GM20000 (cell line): ENCODE measurements around the gene LIX1.
A peak's percentile ranks its signal among the peaks of the same experiment; 100 is the strongest.

Source experiments
- DNase-seq: peaks from one replicate; pipeline ENCODE4 v3.0.0; 2012; ENCODE audit warnings: low spot score
- TF ChIP-seq, protein P1 (sequence below): IDR thresholded peaks from 2 replicates; pipeline ENCODE4 v1.5.1; 2012; ENCODE audit warnings: mild to moderate bottlenecking, control low read depth; ENCODE audit errors: extremely low read depth, missing control alignments

The LIX1 gene

DNA sequence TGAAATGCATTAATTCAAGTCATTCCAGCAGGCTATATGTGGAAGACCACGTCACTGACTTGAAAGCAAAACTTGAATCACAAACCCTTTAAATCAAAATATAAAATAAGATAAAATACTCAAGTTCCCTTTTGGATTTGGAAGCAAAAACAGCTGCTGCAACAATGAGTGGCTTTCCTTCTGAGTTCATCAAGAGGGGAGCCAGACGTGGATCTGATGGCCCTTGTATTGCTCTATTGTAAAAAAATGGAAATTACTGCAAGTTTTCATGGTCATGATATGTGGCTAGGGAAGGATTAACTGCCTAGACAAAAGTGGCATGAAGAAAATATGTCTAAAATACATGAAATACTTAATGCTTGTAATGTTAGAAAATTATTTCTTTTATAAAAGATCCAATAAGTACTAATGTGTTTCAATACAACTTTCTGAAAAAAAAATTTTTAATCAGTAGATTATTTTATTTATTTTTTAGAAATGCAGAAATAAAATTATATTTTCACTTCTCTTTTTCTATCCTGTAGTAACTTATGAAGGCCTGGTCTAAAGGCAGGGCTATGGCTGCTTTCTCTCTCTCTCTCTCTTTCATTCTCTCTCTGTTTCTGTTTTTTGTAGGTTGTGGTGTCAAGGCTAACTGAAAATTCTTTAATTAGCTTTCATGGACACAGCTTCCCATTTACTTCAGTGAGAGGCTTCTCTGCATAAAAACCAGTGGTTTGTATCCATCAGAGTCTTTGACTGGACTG lies 24.0 kb downstream of the LIX1 start:
- DNase-seq = peak; percentile 15
- TF ChIP-seq, protein P1, sequence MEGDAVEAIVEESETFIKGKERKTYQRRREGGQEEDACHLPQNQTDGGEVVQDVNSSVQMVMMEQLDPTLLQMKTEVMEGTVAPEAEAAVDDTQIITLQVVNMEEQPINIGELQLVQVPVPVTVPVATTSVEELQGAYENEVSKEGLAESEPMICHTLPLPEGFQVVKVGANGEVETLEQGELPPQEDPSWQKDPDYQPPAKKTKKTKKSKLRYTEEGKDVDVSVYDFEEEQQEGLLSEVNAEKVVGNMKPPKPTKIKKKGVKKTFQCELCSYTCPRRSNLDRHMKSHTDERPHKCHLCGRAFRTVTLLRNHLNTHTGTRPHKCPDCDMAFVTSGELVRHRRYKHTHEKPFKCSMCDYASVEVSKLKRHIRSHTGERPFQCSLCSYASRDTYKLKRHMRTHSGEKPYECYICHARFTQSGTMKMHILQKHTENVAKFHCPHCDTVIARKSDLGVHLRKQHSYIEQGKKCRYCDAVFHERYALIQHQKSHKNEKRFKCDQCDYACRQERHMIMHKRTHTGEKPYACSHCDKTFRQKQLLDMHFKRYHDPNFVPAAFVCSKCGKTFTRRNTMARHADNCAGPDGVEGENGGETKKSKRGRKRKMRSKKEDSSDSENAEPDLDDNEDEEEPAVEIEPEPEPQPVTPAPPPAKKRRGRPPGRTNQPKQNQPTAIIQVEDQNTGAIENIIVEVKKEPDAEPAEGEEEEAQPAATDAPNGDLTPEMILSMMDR = no peak

DNA sequence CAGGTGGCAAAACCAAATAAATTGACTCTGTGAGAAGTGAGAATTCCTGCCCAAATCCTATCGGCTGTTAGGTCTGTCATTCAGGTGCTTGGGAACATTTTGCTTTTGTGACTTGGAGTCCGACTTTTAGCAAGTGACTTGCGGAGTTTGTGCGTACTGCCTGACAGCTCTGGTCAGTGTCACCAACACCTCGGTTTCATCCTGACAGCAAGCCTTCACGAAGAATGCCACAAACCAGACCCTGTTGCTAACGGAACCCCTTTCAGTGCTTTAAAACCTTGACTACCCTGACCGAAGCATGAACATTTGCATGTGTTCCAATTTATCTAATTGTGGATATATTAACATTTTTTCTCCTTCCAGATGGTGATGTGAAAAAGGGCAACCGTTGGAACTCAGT lies 26.5 kb downstream of the LIX1 start:
- TF ChIP-seq, protein P1 = no peak
- DNase-seq = no peak

DNA sequence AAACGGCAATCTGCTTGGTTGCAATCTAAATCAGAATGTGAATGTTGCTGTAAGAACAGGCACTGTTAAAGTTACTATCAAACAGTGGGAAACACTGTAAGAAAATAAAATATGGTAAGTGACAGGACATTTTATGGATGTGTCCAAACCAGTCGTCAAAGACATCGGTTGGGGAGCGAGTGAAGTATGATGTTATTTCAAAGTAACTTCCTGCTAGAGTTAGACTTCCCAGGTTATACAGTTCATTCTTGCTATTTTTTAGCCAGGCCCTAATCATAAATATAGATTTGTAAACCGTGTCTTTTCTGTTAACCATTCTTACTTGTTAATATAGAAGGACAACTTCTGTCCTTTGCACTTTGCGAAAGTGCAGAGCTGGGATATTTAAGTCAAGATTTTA lies 30.2 kb downstream of the LIX1 start:
- TF ChIP-seq, protein P1 = no peak

DNA sequence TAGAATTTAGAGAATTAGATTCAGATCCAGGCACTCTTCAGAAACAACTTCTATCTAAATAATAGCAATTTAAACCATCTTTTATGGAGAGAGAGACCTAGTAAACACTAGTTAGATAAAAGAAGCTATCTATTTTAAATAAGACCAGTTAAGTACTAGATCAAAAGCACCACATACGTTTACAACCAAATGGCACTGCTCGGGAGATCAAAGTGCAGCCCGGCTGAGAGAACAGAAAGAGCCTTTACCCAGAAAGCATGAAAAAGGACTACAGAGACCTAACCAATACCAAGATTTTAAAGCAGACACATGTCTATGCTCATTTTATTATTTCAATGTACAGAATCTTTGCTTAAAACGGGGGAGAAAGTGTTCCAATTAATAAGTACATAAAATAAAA lies 30.8 kb downstream of the LIX1 start:
- no peak for DNase-seq
- TF ChIP-seq, protein P1 = no peak

More for the DNA sequence above, 30.2 kb downstream of the LIX1 start:
- no peak for DNase-seq

DNA sequence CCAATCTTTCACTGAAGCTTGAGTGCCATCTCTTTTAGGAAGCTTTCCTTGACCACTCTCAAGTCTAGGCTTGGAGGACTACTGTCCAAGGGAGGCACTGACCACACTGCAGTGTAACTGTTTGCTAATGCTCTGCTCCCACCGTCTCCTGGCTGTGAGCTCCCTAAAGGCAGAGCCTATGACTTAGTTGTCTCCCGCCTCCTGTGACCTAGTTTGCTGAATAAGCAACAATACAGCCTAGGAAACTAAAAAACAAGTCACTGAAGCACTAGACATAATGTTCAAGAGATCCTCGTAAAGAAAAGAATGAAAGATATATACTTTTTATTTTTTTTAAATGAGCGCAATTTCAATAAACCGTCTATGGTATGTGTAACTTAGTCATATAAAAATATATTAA lies 31.4 kb downstream of the LIX1 start:
- TF ChIP-seq, protein P1 = no peak
- no peak for DNase-seq

DNA sequence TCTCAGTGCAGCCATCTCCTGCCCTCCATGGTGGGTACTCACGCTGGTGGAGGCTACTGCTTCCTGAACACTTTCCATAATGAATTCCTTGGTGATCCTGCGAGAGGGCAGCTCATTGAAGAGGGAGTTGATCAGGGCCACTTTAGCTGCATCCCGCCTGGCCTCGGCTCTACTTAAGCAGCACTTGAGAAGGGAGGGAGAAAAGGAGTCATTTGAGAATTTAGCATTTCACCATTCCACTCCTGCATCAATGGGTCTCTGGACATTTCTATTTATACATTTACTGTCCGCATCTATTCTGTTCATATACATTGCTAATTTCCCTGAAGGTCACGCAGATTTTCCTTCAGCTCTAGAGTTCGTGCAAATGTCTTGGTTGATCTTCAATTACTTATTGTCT lies 35.1 kb downstream of the LIX1 start:
- TF ChIP-seq, protein P1 = no peak
- DNase-seq = no peak

DNA sequence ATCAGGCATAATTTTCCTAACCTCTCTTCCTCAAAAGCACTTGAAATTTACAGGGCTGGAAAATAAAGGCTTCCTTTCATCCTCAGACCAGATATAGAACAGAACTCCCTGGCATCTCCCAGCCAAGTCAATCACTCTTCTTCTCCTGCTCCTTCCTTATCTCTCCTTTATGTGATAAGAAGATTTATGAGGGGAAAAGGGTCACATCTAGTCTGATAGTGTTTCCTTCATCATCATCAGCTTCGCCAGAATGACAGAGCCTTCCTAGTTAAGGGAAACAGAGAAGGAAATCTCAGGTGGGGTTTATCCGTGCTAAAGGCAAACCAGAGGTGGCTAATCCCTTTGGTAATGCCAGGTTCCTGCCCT lies 36.2 kb downstream of the LIX1 start:
- TF ChIP-seq, protein P1 = no peak
- no peak for DNase-seq
